Liver (tissue), 9 donors: Measurements from ENCODE around the gene ABCC1. TPM values are rescaled to one million over a fixed set of nuclear protein-coding genes. Genes with fewer than 3 reads are reported as not detected.

Source experiments
- DNase-seq: peaks from one replicate; pipeline ENCODE4 v3.0.0-alpha.2; 2017; ENCODE audit warnings: low spot score
- H3K27ac ChIP-seq, 2 donors: one replicate each; pipeline ENCODE4 v1.7.0; 2013; ENCODE audit warnings: inconsistent platforms in 2 of 2, low read length in 2 of 2, control low read depth in 1 of 2, low read depth in 1 of 2, mild to moderate bottlenecking in 1 of 2
- H3K27me3 ChIP-seq, 4 donors: one replicate each; pipeline versions ENCODE4 v1.6.1 to v1.7.0; 2013; ENCODE audit warnings: low read length in 3 of 4, inconsistent platforms in 1 of 4, mild to moderate bottlenecking in 1 of 4, moderate library complexity in 1 of 4; ENCODE audit not compliant: control insufficient read depth in 4 of 4, insufficient read depth in 4 of 4
- H3K36me3 ChIP-seq, 4 donors: one replicate each; pipeline versions ENCODE4 v1.6.1 to v1.7.0; 2013; ENCODE audit warnings: low read length in 3 of 4, mild to moderate bottlenecking in 3 of 4, low read depth in 1 of 4, moderate library complexity in 1 of 4; ENCODE audit not compliant: control insufficient read depth in 4 of 4, insufficient read depth in 3 of 4
- H3K4me1 ChIP-seq, 4 donors: one replicate each; pipeline versions ENCODE4 v1.6.1 to v1.7.0; 2013; ENCODE audit warnings: low read length in 3 of 4, mild to moderate bottlenecking in 3 of 4, moderate library complexity in 1 of 4; ENCODE audit not compliant: control insufficient read depth in 4 of 4, insufficient read depth in 4 of 4
- H3K4me3 ChIP-seq, 3 donors: one replicate each; pipeline versions ENCODE4 v1.6.1 to v1.7.0; 2013; ENCODE audit warnings: low read length in 3 of 3, control low read depth in 1 of 3, low read depth in 1 of 3, mild to moderate bottlenecking in 1 of 3
- H3K9ac ChIP-seq, 2 donors: one replicate each; pipeline ENCODE4 v1.7.0; 2013; ENCODE audit warnings: low read length in 2 of 2, mild to moderate bottlenecking in 2 of 2, moderate library complexity in 2 of 2, control low read depth in 1 of 2, low read depth in 1 of 2
- H3K9me3 ChIP-seq, 4 donors: one replicate each; pipeline versions ENCODE4 v1.6.1 to v1.7.0; 2013; ENCODE audit warnings: low read length in 3 of 4; ENCODE audit not compliant: control insufficient read depth in 4 of 4
- EGR1 ChIP-seq, 2 donors: IDR thresholded peaks; 2 replicates each; pipeline ENCODE4 v1.6.1; 2016 to 2018; ENCODE audit warnings: antibody characterized with exemption in 2 of 2, low read depth in 2 of 2
- FOXA1 ChIP-seq: IDR thresholded peaks from 2 replicates; pipeline ENCODE4 v1.6.1; 2016; ENCODE audit warnings: antibody characterized with exemption
- FOXA2 ChIP-seq: IDR thresholded peaks from 2 replicates; pipeline ENCODE4 v1.6.1; 2016; ENCODE audit warnings: antibody characterized with exemption
- GABPA ChIP-seq, 2 donors: IDR thresholded peaks in 1 of 2; conservative IDR thresholded peaks in 1 of 2; 2 replicates each; pipeline ENCODE4 v1.6.1; 2016; ENCODE audit warnings: antibody characterized with exemption in 2 of 2, mild to moderate bottlenecking in 1 of 2, moderate library complexity in 1 of 2
- HNF4A ChIP-seq, 2 donors: conservative IDR thresholded peaks; 2 replicates each; pipeline ENCODE4 v1.6.1; 2016; ENCODE audit warnings: antibody characterized with exemption in 2 of 2, mild to moderate bottlenecking in 2 of 2
- HNF4G ChIP-seq: IDR thresholded peaks from 2 replicates; pipeline ENCODE4 v1.6.1; 2016; ENCODE audit warnings: antibody characterized with exemption
- JUND ChIP-seq, 2 donors: IDR thresholded peaks; 2 replicates each; pipeline ENCODE4 v1.6.1; 2016; ENCODE audit warnings: antibody characterized with exemption in 2 of 2
- NR2F2 ChIP-seq: IDR thresholded peaks from 2 replicates; pipeline ENCODE4 v1.6.1; 2016; ENCODE audit warnings: antibody characterized with exemption
- TAF1 ChIP-seq: conservative IDR thresholded peaks from 2 replicates; pipeline ENCODE4 v1.6.1; 2016; ENCODE audit warnings: antibody characterized with exemption, mild to moderate bottlenecking
- YY1 ChIP-seq: IDR thresholded peaks from 2 replicates; pipeline ENCODE4 v1.6.1; 2016; ENCODE audit warnings: antibody characterized with exemption, mild to moderate bottlenecking
- WGBS: extraction: QIAGEN DNeasy Blood & Tissue Kit; methylation state at CpG from one replicate; pipeline ENCODE4 v1.1.7; 2013; 5-methylcytosine and 5-hydroxymethylcytosine counted together
- polyA plus RNA-seq, 2 donors: library from polyadenylated mRNA; stranded (reverse) in 1 of 2; unstranded in 1 of 2; fragments of 200-250 nt in 1 of 2; fragments of >200 nt in 1 of 2; fragmentation: Nextera tagmentation in 1 of 2; extraction: Ambion mirVana in 1 of 2; gene quantifications; one replicate each; pipeline versions ENCODE4 v1.2.1 to v1.2.3, GENCODE V29; 2013 to 2015
- total RNA-seq, 2 donors: library from RNA; depleted of rRNA; stranded (reverse); fragments of >200 nt; gene quantifications; one replicate each; pipeline ENCODE4 v1.2.3, GENCODE V29; 2014
- TF ChIP-seq, protein P1 (sequence below): IDR thresholded peaks from 2 replicates; pipeline ENCODE4 v1.6.1; 2016; ENCODE audit warnings: antibody characterized with exemption
- TF ChIP-seq, protein P2 (sequence below): IDR thresholded peaks from 2 replicates; pipeline ENCODE4 v1.6.1; 2016; ENCODE audit warnings: antibody characterized with exemption, mild to moderate bottlenecking
- TF ChIP-seq, protein P3 (sequence below): IDR thresholded peaks from 2 replicates; pipeline ENCODE4 v1.6.1; 2016; ENCODE audit warnings: antibody characterized with exemption
- TF ChIP-seq, protein P4 (sequence below): IDR thresholded peaks from 2 replicates; pipeline ENCODE4 v1.6.1; 2016; ENCODE audit warnings: antibody characterized with exemption
- TF ChIP-seq, protein P5 (sequence below): fragments of 150-350 bp; IDR thresholded peaks from 2 replicates; pipeline ENCODE4 v1.5.1; 2017; ENCODE audit warnings: improper control_type of control experiment, low read depth, low read length; ENCODE audit not compliant: missing input control
- donor health status: healthy.
- donor health status: healthy.
- donor health status: healthy.
- donor health status: healthy.
- donor health status: healthy.

The ABCC1 gene
- total and polyA plus RNA-seq, 4 donors = 0.85 to 7.7 (median 4.2) TPM

DNA sequence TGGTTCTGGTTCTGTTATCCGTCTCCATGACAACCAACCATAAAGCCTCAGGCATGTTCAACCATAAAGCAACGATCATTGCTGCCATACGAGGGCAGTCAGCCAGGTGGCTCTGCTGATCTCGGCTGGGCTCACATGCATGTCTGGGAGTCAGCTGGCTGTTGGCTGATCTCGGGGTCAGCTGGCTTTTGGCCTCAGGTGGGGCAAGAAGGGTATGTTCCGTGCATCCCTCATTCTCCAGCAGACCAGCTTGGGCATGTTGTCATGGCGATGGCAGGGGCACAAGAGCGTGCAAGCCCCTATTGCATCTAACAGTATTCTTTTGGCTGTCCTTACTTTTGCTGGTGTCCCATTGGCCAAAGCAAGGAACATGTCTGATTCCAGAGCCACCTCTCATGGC, 187.7 kb downstream of the ABCC1 start (continued):
- TF ChIP-seq, protein P1, sequence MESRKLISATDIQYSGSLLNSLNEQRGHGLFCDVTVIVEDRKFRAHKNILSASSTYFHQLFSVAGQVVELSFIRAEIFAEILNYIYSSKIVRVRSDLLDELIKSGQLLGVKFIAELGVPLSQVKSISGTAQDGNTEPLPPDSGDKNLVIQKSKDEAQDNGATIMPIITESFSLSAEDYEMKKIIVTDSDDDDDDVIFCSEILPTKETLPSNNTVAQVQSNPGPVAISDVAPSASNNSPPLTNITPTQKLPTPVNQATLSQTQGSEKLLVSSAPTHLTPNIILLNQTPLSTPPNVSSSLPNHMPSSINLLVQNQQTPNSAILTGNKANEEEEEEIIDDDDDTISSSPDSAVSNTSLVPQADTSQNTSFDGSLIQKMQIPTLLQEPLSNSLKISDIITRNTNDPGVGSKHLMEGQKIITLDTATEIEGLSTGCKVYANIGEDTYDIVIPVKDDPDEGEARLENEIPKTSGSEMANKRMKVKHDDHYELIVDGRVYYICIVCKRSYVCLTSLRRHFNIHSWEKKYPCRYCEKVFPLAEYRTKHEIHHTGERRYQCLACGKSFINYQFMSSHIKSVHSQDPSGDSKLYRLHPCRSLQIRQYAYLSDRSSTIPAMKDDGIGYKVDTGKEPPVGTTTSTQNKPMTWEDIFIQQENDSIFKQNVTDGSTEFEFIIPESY = no peak
- TF ChIP-seq HNF4G (no peak), FOXA2 (no peak), NR2F2 (no peak)

DNA sequence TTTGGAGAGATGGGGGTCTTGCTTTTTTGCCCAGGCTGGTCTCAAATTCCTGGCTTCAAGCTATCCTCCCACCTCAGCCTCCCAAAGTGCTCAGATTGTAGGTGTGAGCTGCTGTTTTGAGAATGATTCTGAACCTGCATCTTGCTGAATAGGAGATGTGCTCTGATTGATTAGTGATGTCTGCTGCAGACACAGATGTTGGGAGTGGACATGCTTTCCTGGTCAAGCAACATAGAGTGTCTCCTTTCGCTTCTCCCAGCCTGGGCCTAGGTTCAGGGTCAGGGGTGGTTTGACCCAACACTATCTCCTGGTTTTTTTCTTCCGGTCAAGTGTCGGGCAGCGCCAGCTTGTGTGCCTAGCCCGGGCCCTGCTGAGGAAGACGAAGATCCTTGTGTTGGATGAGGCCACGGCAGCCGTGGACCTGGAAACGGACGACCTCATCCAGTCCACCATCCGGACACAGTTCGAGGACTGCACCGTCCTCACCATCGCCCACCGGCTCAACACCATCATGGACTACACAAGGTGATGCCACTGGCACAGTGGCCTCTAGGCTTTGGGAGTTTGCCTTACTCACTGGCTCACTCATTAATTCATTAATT, 188.7 kb downstream of the ABCC1 start:
- H3K4me3 ChIP-seq = no peak overlapping the region
- H3K9me3 ChIP-seq = no peaks in the 10 kb centered on the region
- no peak overlapping the region for H3K27ac ChIP-seq
- H3K36me3 ChIP-seq = peaks cover under 1 to 3% (median 2%) of the 10 kb centered on the region in 4 donors
- no peak for TF ChIP-seq JUND (IDR thresholded peaks at IDR 0.05)
- no peak for TF ChIP-seq YY1
- no peak for TF ChIP-seq GABPA (IDR thresholded peaks at IDR 0.05 in 1 of 2, conservative IDR thresholded peaks at IDR 0.05 in 1 of 2)
- TF ChIP-seq, protein P2, sequence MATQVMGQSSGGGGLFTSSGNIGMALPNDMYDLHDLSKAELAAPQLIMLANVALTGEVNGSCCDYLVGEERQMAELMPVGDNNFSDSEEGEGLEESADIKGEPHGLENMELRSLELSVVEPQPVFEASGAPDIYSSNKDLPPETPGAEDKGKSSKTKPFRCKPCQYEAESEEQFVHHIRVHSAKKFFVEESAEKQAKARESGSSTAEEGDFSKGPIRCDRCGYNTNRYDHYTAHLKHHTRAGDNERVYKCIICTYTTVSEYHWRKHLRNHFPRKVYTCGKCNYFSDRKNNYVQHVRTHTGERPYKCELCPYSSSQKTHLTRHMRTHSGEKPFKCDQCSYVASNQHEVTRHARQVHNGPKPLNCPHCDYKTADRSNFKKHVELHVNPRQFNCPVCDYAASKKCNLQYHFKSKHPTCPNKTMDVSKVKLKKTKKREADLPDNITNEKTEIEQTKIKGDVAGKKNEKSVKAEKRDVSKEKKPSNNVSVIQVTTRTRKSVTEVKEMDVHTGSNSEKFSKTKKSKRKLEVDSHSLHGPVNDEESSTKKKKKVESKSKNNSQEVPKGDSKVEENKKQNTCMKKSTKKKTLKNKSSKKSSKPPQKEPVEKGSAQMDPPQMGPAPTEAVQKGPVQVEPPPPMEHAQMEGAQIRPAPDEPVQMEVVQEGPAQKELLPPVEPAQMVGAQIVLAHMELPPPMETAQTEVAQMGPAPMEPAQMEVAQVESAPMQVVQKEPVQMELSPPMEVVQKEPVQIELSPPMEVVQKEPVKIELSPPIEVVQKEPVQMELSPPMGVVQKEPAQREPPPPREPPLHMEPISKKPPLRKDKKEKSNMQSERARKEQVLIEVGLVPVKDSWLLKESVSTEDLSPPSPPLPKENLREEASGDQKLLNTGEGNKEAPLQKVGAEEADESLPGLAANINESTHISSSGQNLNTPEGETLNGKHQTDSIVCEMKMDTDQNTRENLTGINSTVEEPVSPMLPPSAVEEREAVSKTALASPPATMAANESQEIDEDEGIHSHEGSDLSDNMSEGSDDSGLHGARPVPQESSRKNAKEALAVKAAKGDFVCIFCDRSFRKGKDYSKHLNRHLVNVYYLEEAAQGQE = no peak
- TF ChIP-seq, protein P3, sequence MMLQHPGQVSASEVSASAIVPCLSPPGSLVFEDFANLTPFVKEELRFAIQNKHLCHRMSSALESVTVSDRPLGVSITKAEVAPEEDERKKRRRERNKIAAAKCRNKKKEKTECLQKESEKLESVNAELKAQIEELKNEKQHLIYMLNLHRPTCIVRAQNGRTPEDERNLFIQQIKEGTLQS = no peak
- no peak for TF ChIP-seq TAF1
- TF ChIP-seq NR2F2 = no peak
- TF ChIP-seq FOXA2 = no peak
- TF ChIP-seq, protein P4, sequence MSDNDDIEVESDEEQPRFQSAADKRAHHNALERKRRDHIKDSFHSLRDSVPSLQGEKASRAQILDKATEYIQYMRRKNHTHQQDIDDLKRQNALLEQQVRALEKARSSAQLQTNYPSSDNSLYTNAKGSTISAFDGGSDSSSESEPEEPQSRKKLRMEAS = no peak
- TF ChIP-seq, protein P5, sequence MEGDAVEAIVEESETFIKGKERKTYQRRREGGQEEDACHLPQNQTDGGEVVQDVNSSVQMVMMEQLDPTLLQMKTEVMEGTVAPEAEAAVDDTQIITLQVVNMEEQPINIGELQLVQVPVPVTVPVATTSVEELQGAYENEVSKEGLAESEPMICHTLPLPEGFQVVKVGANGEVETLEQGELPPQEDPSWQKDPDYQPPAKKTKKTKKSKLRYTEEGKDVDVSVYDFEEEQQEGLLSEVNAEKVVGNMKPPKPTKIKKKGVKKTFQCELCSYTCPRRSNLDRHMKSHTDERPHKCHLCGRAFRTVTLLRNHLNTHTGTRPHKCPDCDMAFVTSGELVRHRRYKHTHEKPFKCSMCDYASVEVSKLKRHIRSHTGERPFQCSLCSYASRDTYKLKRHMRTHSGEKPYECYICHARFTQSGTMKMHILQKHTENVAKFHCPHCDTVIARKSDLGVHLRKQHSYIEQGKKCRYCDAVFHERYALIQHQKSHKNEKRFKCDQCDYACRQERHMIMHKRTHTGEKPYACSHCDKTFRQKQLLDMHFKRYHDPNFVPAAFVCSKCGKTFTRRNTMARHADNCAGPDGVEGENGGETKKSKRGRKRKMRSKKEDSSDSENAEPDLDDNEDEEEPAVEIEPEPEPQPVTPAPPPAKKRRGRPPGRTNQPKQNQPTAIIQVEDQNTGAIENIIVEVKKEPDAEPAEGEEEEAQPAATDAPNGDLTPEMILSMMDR = no peak
- no peak for TF ChIP-seq EGR1 (IDR thresholded peaks at IDR 0.05; ENCODE audit: low read depth in 2 of 2)
- TF ChIP-seq, protein P1 = no peak
- no peak for TF ChIP-seq FOXA1
- no peak for TF ChIP-seq HNF4A (conservative IDR thresholded peaks at IDR 0.05)
- no peak for DNase-seq
- WGBS = over 99% methylated on average over 15 of the region's 15 CpGs
- no peak overlapping the region for H3K9ac ChIP-seq
- H3K27me3 ChIP-seq = no peaks in the 10 kb centered on the region
- no peaks in the 10 kb centered on the region for H3K4me1 ChIP-seq
